Activated CD8-positive, alpha-beta memory T cell treated with anti-CD3 and anti-CD28 coated beads, Interleukin-2, amount 50 U/mL, for 1 hour (primary cell): ENCODE results near the gene SPATA9.
A peak's percentile ranks its signal among the peaks of the same experiment; 100 is the strongest.

Experiments used
- DNase-seq: peaks from one replicate; pipeline ENCODE4 v3.0.0-alpha.2; 2020; ENCODE audit errors: extremely low read depth

Gene SPATA9

DNA sequence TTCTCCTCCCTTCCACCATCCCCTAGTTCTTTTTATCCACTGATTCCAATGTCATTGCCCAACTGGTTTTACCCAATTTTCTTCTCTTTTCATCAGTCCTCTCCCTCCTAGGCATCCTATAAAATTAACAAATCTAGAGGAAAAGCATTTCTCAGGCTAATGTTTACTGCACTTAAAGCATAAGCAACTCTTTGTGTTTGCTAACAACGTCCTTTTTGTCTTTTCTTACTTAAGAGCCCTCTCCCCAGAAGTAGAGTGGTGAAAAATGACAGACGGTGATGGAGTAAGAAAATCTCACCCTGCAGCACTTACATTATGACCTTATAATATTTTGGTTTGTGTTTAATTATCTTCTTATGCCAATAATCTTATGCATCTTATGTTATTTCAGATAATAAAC lies 1.6 kb upstream of the SPATA9 start:
- no peak for DNase-seq

DNA sequence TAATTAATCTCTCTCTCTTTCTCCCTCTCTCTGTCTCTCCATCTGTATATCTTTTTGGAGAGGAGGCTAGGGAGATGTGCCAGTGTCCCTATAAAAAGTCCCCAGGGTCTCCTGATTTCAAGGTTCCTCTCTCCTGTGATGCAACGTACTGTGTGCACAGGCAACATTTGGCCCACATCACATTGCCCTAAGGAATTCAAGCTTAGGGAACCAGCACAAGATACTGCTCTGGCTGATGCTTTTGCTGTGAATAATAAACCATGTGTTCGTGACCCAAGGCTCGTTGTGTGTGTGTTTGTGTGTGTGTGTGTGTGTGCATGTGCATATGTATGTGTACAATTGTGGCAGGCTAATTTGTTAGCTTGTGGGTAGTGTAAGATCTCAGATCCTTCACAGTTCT lies 9.7 kb downstream of the SPATA9 start:
- no peak for DNase-seq

DNA sequence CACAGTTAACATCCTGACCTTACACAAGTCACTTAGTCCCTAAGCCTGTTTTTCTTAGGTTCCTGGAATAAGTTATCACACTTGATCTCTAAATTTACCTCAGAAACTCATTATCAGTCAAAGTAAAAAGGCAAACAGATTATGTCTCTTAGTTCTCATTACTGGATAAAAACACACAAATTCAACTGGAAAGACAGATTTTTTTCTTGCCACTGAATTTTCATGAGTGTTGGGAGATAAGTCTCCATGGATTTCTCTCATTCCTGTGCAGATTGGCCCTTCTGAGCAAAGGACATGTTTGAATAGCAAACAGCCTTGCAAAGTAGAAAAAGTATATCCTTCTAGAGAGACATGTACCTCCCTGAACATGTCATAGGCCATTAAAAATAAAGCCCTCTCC lies 10.2 kb downstream of the SPATA9 start:
- no peak for DNase-seq

DNA sequence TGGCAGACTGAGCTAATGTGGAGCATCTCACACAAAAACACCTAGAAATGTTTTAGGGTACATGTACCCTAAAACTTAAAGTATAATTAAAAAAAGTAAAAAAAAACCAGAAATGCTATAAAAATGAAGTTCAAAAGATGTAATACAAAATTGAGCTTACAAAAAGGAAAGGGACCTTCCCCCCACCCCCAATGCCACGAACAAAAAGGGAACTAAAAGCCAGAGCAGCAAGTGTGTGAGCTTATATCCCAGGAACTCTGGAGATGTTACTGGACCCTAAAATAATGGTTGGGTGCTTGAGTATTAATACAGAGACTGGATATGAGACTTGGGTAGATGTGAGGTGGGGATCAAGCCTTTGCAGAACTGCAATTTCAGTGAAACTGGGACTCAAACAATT lies 11.0 kb downstream of the SPATA9 start:
- DNase-seq: no peak

DNA sequence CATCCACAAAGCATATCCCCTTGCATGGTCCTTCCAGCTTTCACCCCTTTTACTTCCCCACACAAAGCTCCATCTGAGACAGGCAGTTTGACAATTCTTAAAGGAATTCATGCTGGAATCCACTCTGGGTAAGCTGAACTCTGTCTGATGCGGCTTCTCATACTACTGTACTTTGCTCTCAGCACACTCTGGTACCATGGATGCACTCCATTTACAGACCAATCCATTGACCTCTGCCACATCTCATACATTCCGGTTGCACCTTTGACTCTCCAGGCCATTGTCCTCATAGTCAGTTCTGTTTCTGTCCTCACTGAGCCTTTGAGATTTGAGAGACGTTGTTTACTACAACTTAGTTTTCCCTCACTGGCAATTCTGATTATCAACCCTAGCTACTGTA lies 12.2 kb downstream of the SPATA9 start:
- DNase-seq: no peak

DNA sequence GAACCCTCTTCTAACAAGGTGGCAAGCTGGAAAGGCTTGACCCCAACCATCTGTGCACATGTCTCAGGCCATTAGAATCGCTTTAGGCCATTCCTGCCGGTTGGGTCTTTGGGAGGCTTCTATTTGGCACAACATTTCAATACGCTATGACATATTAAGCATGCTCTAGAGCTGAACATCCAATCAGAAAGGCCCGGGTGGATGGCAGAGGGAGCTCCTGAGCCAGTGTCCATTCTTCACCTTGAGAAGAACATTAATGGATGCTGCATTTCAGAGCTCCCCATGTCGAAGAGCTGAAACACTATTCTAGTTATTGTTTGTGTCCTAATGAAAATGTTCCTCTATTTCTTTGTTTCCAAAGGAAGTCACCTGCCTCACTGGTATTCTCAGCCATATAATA lies 12.8 kb downstream of the SPATA9 start:
- DNase-seq: no peak

DNA sequence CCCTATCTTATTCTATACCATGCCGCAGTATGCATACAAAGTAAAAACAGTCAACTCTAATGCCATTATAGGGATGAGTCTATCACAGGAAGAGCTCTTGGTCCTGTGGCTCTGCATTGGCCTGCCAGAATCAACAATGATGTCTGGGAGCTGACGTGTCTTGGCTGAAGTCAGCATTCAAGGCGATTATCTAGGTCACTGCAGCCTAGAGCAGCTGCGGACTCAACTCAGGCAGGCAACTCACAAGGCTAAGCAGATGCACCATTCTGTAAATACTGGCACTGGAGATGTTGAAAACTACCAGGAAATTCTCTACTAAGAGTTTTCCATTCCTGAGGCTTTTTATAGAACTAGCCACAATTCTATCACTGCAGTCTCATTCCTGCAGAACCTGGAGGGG lies 13.3 kb downstream of the SPATA9 start:
- no peak for DNase-seq

DNA sequence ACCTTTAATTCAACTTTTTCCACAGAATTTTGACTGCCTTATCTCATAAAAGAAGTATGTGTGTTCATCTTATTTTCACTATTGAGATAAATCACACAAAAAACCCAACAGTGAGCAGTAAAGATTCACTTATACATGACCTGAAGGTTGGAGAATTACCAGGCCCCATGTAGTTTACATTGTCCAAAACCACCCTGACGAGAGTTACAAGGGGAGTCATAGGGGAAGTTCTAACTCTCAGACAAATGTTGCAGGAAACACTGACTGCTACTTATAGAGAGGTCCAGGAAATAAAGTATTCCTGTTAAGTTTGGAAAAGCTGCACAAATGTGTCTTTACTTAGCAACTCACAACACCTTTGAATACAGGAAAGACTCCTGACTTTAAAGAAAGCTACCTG lies 14.1 kb downstream of the SPATA9 start:
- no peak for DNase-seq

DNA sequence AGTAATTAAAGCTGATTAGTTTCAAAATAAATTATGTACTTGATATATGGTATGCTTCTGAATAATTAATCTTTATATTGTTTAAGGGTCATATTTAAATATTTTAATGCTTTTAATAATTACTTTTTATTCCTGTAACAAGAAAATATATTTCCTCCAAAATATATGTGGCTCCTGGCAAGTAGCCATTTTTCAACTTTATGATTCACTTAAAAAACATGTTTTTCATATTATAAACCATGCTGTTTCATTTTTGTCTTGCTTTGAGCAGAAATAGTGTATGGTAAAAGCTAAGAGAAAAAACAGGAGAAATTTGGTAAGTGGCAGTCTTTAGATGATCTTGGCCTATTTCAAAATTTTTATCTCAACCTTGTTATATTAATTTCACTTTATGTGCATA lies 14.6 kb downstream of the SPATA9 start:
- DNase-seq: no peak

DNA sequence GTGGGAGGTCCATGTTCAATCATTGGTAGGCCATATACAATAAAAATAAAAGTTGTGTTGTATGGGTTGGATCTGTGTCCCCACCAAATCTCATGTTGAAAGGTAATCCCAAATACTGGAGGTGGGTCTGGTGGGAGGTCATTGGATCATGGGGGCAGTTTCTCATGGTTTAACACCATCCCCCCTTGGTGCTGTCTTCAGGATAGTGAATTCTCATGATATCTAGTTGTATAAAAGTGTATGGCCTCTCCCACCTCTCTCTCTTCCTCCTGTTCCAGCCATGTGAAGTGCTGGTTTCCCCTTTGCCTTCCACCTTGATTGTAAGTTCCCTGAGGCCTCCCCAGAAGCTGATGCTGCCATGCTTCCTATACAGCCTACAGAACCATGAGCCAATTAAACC lies 15.1 kb downstream of the SPATA9 start:
- DNase-seq: no peak

DNA sequence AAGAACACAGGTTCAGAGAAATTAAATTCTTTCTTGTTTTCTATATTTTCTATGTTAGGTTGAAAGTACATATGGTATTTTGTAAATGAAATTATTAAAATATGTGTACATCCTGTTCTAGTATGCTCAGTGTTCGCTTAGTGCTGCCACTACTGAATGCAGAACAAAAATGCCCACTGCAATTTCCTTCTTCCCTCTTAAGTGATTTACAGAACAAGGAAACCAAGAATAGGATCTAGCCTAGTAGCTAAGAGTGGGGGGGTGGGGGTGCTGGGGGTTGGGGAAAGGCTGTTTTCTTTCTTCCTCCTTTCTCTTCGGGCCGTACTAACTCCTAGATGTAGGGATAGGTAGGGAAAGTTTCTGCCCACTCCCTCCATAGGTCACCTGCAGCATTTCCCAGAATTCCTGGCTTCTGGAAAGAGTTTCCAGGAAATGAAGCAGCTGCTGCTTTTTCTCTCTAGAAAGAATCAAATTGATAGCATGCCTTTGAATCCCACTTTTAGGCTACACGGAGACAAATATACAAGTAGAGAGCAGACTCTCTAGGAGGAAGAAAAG lies 15.7 kb downstream of the SPATA9 start:
- no peak for DNase-seq

DNA sequence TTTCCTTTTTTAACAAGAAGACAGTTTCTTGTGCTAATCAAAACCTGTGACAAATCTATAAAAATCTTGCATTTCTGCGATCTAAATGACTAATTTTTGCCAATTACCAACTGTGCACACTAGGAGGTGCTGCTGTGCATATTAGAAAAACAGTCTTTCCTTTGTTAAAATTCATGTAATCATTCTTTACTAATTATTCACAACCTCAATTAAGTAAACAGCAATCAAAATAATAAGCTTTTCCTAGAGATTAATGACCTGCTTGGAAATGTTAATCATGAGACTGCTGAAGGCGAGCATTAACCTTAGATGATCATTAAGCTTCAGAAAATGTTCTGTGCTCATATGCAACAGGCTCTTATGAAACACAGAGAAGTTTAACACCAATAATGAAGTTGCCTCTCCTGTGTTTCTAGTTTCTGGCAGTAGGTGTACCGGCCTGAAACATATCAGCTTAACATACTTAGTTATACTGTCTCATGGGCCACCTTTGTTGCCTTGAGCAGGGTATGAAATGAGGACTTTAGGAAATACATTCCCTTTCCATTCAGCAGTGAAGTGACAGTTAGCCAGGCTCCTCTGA lies 18.5 kb downstream of the SPATA9 start:
- no peak for DNase-seq

DNA sequence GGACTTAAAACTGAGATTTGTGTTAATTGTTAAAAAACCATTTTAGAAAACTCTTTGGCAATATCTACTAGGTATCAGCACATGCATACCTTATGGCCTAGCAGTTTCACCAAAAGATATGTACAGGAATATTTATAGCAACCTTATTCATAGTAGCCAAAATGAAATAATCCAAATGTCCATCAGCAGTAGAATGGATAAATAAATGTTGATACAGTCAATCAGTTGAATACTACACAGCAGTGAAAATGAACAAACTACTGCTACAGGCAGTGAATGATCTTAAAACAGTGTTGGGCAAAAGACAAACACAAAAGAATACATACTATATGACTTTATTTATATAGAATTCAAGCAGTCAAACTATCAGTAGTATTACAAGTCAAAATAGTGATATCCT lies 19.8 kb downstream of the SPATA9 start:
- no peak for DNase-seq

DNA sequence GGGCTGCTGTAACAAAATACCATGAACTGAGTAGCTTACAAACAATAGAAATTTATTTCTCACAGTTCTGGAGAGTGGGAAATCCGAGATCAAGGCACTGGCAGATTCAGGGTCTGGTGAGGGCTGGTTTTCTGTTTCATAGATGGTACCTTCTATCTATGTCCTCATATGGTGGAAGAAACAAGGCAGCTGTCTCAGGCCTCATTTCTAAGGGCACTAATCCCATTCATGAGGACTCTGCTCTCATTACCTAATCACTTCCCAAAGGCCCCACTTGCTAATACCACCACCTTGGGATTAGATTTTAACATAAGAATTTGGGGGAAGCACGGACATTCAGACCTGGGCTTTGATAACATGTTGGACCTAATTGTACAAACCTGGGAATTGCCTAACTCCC lies 22.7 kb downstream of the SPATA9 start:
- DNase-seq: no peak

DNA sequence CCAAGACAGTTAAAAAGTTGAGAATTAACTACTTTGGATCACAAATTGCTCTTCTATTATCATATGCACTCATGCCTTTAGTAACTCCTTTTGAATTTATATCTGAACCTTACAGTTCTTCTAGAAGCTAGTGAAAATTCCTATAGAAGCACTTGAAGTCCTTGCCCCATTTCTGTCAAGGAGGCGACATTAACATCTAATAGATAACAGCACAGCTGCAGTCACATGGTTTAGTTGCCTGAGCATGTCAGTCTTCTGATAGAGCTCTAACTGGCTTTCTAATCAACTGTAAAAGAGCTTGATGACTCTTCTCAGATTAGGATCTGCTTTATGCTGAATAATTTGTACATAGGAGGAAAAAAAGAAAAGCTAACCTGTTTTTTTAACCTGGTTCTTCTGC lies 27.2 kb downstream of the SPATA9 start:
- DNase-seq: no peak

DNA sequence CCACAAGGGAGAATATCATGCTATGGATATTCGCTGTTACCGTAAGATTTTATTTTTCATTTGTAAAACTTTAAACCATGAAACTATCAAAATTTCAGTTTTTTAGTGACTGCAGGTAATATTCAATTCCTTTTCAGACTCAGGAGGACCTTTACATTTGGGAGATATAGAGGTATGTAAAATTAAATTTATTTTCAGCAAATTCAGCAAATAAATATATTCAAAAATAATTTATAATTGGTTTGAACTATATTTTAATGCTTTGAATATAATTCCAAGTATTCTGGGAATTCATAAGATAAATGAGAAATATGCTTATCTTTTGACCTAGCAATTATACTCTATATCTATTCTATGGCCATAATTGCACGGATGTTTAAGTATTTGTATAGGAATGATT lies 28.6 kb downstream of the SPATA9 start:
- no peak for DNase-seq

DNA sequence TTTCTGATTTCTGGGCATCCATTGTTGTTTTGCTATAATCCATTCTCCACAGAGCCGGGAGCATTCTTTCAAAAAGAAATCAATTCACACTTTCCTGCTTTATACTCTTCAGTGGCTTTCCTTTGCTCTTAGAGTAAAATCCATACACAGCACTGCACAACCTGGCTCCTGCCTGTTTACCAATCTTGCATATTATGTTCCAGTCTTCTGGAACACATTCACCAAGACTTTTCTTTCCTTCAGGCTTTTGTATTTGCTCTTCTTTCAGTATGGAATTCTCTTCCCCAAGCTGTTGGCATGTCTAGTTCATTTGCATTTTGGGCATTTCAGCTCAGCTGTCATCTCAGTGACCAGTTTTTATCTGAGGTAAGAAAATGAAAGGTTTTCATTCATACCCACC lies 29.9 kb downstream of the SPATA9 start:
- no peak for DNase-seq

DNA sequence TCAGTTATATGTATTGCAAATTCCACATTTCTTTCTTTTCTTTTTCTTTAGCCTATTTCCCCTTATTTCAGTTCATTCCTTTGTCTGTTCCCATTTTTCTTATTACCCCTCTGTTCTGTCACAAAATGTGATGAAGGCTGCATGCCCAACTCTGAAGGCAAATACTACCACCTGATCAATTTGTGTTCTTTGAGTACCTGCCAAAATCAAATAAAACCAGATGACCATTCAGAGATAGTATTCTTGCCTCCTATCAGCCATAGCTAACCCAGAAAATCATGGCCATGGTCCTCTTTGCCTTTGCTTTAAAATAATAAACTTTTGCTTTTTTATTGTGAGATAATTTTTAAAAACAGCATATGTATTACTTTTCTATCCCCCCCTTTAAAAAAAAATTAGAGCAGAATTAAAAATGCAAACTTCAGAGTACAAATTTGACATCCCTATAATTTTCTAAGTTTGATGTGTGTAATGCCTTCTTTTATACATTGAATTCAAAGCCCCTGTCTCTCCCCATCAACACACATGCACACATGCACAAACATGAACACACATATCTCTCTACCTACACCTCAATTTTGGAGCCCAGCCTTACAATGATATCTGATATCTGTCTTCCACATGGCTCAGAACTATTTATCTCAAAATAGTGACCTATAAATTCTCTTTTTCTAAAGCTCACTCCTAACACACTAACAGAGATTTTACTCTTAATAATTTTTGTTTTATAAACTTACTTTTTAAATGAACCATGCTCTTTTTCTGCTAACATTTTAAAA lies 32.8 kb downstream of the SPATA9 start:
- no peak for DNase-seq

DNA sequence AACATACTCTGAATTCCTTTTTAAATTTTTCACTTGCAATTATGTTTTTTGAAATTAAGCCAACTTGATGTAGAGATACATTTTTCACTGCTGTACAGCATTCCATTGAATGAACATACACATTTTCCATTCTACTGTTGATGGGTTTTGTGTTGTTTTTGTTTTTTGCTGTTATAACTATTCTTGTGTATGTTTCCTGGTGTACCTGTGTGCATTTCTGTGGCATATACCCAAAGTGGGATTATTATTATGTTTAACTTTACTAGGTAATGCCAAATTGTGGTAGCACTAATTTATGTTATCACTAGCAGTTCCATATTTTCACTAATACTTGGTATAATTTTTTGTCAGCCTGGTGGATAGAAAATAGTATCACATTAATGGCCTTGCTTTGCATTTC lies 33.5 kb downstream of the SPATA9 start:
- no peak for DNase-seq

DNA sequence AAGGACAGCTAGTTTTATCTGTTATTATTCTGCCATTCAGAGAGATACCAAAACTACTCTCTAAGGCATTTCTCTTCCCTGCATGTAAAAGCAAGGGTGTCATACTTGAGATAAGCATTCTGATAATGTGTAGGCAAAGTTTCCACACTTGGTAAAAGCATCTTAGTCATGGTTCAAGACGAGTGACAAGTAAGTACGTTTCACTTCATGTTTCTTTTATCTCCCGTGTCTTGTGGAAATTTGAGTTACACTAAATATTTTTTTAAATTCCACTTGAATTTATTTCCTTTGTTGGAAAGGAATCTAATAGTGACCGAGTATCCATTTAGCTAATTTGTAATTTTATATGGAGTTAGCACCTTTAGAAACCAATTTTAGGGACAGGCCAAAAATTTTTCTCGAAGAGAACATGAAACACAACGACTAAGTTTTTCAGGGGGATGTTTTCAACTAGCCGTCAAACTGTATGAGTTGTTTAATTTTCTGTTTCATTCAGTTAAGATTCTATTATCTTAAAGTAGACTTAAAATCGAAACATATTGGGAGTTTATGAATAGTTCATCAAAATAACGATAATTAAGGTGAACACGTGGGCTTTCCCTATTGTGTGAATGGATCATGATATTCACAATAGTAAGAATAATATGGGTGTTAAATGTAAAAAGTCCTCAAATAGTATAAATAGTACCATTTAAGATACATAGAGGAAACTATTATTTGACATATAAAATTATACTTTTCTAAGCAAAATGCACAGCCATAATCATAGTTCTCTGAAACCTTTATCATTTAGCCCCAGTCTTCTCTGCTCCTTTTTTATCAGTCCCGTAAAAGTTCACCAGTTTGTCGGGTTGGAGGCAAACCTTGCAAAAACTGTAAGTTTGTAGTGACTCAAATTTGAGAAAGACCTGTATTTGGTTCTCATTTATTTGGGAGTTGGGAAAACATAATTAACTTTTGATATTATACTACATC lies 34.6 kb downstream of the SPATA9 start:
- no peak for DNase-seq

DNA sequence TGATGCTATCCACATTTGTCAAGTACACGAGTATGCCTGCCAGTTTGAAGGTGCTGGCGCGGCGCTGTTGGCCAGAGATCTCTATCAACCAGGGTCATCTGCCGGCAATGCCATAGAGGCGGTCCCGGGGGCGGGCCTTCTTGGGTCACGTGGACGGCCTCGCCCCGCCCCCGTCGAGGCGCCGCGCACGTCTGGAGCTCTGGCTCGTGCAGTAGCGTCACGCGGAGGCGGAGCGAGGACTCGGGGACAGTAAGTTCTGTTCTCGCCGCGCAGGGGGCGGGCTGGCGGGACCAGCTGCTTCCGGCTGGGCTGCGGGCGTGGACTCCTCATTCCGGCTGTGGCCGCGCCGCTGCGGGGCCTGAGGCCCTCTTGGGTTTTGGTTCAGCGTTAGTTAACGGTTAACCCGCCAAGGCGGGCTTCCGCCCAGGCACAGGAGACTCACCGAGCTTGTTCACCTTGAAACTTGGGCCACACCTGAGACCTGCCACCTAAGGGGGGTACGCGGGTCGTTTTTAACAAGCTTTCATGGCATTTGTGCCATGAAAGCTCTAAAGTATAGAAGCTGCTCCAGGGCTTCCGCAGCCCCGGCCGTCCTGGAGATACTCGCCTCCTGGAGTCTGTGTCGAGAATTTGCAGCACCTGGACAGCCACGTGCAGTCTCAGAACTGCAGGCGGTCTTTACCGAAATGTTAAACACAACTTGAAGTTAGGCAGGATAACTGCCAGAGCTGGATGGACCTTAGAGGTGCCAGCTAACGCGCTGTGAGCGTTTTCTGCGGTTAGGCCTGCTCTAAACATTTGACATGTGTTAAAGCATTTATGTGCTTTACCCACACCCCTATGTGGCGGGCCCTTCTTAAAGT lies 36.0 kb downstream of the SPATA9 start, which contains the start of gene RFESD:
TSS of gene RFESD (plus strand) at position 209 of the 863 bp plus-strand sequence. CDS start 5,495 bp downstream, outside the sequence.
- DNase-seq: peak; percentile 83
